ENCODE measurements around the gene TCP11L2. TPM values are rescaled to one million over a fixed set of nuclear protein-coding genes. Genes with fewer than 3 reads are reported as not detected.

Gene TCP11L2
- total RNA-seq = 10 to 100 TPM in 3 of 4 donors, 1 to 10 TPM in 1; 8.0 to 47.8 (median 41.7) TPM

DNA sequence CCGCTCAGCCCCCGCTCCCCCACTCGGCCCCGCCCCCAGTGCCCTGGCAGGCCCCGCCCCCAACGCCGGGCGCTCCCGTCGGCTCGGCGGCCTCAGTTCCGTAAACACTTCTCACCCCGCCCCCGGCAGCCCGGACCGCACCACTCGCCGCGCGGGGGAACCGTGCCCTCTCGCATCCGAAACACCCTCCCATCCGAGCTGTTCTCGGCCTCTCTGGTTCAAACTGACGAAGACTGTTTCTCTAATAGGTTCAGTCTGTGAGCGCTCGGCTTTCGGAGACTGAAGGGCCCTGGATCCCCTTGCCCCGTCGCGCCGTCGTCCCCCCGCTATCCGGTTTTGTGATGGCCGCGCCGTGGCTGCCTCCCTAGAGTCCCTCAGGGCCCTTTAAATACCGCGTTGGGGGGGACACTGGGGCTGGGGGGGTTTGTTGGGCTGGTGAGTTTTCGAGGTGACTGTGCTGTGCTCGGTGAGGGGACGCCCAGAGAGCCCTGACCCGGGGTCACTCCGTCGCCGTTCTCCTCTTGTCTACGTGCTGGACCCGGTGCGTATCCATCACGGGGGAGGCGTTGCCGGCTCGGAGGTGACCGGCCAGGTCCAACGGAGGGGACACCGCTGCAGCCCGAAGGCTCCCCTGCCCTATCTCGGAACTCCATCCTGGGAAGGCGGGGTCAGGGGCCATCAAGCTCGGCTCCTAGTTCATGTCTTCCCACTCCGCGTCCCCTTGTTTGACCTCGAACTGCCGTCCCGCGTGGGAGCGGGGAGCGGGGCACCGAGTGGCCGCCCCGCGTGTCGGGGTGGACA lies at the start of gene TCP11L2:
Gene TCP11L2 (plus strand): TSS at position 333 of the 801 bp plus-strand sequence. CDS start 8,343 bp downstream, outside the sequence.
- 0% methylated on average over 35 of the region's 76 CpGs; no CpG with 5 or more reads in 1 of the 2 donors for WGBS, 2 donors (ENCODE audit: low coverage in 1 of 2)
- intact Hi-C loops (cut with DNase I; ENCODE audit: low total_unique reads) = no loop called here

DNA sequence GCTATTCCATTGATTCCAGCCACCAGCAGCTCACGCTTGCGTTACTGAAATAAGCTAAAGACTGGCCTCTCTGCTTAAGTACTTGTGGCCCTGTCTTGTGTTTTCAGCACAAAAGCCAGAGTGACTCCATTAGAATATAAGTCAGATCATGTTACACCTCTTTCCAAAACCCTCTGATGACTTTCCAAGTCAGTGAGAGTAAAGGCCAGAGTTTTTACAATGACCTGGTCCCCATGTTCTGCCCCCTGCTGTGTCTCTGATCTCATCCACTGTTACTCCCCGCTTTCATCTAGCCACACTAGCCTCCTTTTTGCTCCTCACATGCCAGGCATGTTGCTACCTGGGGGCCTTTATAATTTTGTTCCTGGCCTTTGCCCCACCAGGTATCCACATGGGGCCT lies 47.8 kb upstream of the TCP11L2 start:
- 87 to 94% methylated on average over 3 of the region's 3 CpGs for WGBS, 2 donors (ENCODE audit: low coverage in 1 of 2)
- TF ChIP-seq, protein P1, sequence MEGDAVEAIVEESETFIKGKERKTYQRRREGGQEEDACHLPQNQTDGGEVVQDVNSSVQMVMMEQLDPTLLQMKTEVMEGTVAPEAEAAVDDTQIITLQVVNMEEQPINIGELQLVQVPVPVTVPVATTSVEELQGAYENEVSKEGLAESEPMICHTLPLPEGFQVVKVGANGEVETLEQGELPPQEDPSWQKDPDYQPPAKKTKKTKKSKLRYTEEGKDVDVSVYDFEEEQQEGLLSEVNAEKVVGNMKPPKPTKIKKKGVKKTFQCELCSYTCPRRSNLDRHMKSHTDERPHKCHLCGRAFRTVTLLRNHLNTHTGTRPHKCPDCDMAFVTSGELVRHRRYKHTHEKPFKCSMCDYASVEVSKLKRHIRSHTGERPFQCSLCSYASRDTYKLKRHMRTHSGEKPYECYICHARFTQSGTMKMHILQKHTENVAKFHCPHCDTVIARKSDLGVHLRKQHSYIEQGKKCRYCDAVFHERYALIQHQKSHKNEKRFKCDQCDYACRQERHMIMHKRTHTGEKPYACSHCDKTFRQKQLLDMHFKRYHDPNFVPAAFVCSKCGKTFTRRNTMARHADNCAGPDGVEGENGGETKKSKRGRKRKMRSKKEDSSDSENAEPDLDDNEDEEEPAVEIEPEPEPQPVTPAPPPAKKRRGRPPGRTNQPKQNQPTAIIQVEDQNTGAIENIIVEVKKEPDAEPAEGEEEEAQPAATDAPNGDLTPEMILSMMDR (IDR thresholded peaks at IDR 0.05) = no peak
- no peak for TF ChIP-seq POLR2A (IDR thresholded peaks at IDR 0.05)
- TF ChIP-seq EP300 (IDR thresholded peaks at IDR 0.05; ENCODE audit: low read depth) = no peak
- H3K9me3 ChIP-seq = no peaks in the 10 kb centered on the region

More for the DNA sequence above, at the start of gene TCP11L2:
- no peak for TF ChIP-seq EP300 (IDR thresholded peaks at IDR 0.05; ENCODE audit: low read depth)
- TF ChIP-seq POLR2A (IDR thresholded peaks at IDR 0.05) = peak; percentile 81
- TF ChIP-seq, protein P1 (IDR thresholded peaks at IDR 0.05) = no peak
- peak in 1 of 3 donors; percentile 17 for TF ChIP-seq POLR2AphosphoS5 (IDR thresholded peaks at IDR 0.05)
- DNase-seq = peak; percentile 92
- peak within 1 kb of the TSS; percentile 65 to 98 (median 74) for H3K4me3 ChIP-seq
- in situ Hi-C loops (cut with MboI; ENCODE audit: low pct_ligation_motif_present in 1 of 4, low pct_unique_long_range_greater_than_20kb in 1 of 4, low sequenced_read_pairs in 3 of 4) = no loop called here
- H3K4me1 ChIP-seq = peaks cover 10 to 68% (median 42%) of the 10 kb centered on the region in 4 donors
- H3K36me3 ChIP-seq = no peaks in the 10 kb centered on the region
- H3K27ac ChIP-seq = peak within 1 kb of the TSS; percentile 89 to 98 (median 94)
- H3K9me3 ChIP-seq = no peaks in the 10 kb centered on the region
- H3K27me3 ChIP-seq = no peaks in the 10 kb centered on the region

DNA sequence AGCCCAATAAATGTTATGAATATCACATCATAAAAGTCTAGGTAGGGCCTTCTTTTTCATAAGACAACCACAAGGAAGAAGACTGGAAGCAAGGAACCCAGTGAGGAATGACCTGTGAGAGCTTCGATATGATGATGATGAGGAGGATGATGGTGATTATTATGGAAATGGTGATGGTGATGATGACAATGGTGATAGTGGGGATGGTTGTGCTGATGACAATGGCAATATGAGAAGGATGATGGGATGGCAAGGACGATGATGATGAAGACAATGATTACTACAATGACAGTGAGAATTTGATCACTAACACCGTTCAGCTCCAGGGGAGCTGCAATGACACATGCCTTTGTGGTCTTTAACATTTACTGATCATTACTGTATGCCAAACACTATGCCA lies 47.0 kb upstream of the TCP11L2 start:
- in situ Hi-C loops (cut with MboI; ENCODE audit: low pct_ligation_motif_present in 1 of 4, low pct_unique_long_range_greater_than_20kb in 1 of 4, low sequenced_read_pairs in 3 of 4) (no loop called here), intact Hi-C loops (cut with DNase I; ENCODE audit: low total_unique reads) (no loop called here)
- no peaks in the 10 kb centered on the region for H3K36me3 ChIP-seq
- WGBS, 2 donors (ENCODE audit: low coverage in 1 of 2) = 81 to 91% methylated on average over 3 of the region's 3 CpGs
- DNase-seq = no peak
- H3K4me3 ChIP-seq = no peak overlapping the region
- no peaks in the 10 kb centered on the region for H3K4me1 ChIP-seq
- H3K27me3 ChIP-seq = no peaks in the 10 kb centered on the region
- H3K9me3 ChIP-seq = no peaks in the 10 kb centered on the region
- TF ChIP-seq POLR2A (IDR thresholded peaks at IDR 0.05) (no peak), EP300 (IDR thresholded peaks at IDR 0.05; ENCODE audit: low read depth) (no peak), POLR2AphosphoS5 (IDR thresholded peaks at IDR 0.05) (no peak)
- TF ChIP-seq, protein P1 (IDR thresholded peaks at IDR 0.05) = no peak
- H3K27ac ChIP-seq = no peak overlapping the region

More for the DNA sequence above, 47.8 kb upstream of the TCP11L2 start:
- no peak overlapping the region for H3K4me3 ChIP-seq
- no peaks in the 10 kb centered on the region for H3K36me3 ChIP-seq
- no peak for DNase-seq
- H3K27ac ChIP-seq = no peak overlapping the region
- H3K27me3 ChIP-seq = no peaks in the 10 kb centered on the region
- in situ Hi-C loops (cut with MboI; ENCODE audit: low pct_ligation_motif_present in 1 of 4, low pct_unique_long_range_greater_than_20kb in 1 of 4, low sequenced_read_pairs in 3 of 4) (no loop called here), intact Hi-C loops (cut with DNase I; ENCODE audit: low total_unique reads) (no loop called here)
- peaks cover 0 to 7% (median 0%) of the 10 kb centered on the region in 4 donors for H3K4me1 ChIP-seq

DNA sequence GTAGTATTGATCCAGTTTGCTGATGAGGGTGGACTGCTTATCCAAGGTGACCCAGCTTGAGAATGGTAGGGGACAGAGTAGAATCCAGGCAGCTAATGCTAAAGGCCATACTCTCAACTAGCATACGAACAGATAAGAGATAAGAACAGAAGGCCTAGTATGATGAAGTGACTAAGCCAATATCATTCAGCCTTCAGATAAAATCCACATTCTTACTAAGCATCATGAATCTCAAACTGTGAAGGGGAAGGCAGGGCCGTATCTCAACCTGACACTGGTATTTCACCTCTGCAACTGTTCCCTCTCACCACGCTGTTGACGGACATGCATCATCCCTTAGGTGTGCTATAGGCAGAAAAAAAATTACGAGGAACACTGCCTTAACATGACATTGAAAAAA lies 46.6 kb upstream of the TCP11L2 start:
- WGBS, 2 donors (ENCODE audit: low coverage in 1 of 2) = 85 to 100% methylated on average over 2 to 5 of the region's 5 CpGs

More for the DNA sequence above, 46.6 kb upstream of the TCP11L2 start:
- H3K27ac ChIP-seq = no peak overlapping the region
- no peaks in the 10 kb centered on the region for H3K4me1 ChIP-seq
- H3K9me3 ChIP-seq = no peaks in the 10 kb centered on the region
- no peaks in the 10 kb centered on the region for H3K27me3 ChIP-seq
- no peak overlapping the region for H3K4me3 ChIP-seq
- in situ Hi-C loops (cut with MboI; ENCODE audit: low pct_ligation_motif_present in 1 of 4, low pct_unique_long_range_greater_than_20kb in 1 of 4, low sequenced_read_pairs in 3 of 4) (no loop called here), intact Hi-C loops (cut with DNase I; ENCODE audit: low total_unique reads) (no loop called here)
- TF ChIP-seq POLR2AphosphoS5 (IDR thresholded peaks at IDR 0.05) (no peak), POLR2A (IDR thresholded peaks at IDR 0.05) (no peak), EP300 (IDR thresholded peaks at IDR 0.05; ENCODE audit: low read depth) (no peak)
- TF ChIP-seq, protein P1 (IDR thresholded peaks at IDR 0.05) = no peak
- no peaks in the 10 kb centered on the region for H3K36me3 ChIP-seq
- no peak for DNase-seq

Data from transverse colon (tissue), 4 donors.